GM19023 (cell line): ENCODE results near the gene PICK1.
"Not testable (repeated sequence)": the region's sequence is repeated elsewhere in the genome, so short reads cannot be mapped to it uniquely, and the experiment has no call there.

Experiments used
- ATAC-seq: cut with Tn5 transposase; IDR thresholded peaks from one replicate; pipeline ENCODE4 v1.9.1; 2021; ENCODE audit warnings: mild to moderate bottlenecking, moderate library complexity; ENCODE audit not compliant: unreplicated experiment

PICK1 gene

DNA sequence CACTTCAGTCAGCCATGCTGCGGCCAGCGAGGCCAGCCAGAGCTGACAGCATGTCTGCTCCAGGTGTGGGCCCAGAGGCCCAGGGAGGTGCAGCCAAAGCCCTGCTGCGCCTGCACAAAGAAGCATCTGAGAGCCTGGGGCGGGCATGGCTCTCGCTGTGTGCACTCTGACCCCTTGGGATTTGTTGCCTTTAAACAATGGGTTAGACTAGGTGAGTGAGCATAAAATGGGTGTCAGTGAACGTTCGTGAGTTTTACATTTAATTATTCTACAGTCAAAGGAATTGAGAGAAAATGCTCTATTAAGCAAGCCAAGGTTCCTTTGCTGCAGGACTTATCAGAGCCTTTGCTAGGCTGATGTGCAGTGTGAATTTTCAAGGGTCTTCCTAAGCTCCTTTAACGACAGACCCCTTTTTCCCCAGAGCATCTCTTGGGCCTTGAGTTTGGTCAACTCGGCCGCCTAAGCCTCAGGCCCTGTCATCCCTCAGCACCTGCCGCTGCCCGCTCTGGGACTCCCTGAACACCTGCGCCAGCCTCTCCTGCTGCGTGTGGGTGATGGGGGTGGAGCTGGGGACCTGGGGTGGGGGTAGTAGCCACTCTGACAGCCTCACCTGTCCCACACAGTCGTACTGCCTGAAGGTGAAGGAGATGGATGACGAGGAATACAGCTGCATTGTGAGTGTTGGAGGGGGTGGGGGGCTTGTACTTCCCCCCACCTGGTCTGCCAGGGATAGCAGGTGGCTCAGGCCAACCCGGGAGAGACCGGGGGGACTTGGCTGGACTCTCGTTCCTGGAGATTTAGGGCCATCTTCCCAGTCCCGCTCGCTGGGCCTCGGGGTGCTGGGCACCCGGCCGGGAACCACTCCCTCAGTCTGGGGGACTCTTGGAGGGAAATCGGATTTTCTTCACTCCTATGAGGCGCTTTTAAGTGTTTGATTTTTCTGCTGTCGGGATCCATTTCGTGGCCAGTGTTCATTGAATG, 16.2 kb downstream of the PICK1 start:
- ATAC-seq, result no peak

DNA sequence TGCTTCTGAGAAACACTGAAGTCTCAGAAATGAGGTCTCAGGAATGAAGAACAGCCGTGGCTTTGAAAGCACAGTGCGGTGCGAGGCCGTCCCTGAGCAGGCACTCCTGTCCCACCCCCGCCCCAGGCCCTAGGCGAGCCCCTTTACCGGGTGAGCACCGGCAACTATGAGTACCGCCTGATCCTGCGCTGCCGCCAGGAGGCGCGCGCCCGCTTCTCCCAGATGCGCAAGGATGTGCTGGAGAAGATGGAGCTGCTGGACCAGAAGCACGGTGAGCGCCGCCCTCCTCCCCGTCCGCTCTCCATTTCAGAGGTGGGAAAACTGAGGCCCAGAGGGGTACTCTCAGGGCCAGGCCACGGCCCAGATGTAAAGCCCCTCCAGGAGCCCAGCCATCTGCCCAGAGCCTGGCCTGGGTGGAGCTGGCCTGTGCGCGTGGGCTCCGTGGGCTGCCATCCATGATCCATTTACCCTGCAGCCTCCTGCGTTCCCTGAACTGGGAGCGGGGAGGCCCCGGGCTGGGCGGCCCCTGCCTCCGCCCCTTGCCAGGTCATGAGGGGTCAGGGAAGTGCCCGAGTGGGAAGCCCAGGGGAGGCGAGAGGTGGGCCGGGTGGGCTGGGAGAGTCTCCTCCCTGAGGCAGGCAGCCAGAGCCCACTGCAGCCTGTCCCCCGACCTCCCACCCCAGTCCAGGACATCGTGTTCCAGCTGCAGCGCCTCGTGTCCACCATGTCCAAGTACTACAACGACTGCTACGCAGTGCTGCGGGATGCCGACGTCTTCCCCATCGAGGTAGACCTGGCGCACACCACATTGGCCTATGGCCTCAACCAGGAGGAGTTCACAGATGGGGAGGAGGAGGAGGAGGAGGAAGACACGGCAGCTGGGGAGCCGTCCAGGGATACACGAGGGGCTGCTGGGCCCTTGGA, 17.2 kb downstream of the PICK1 start:
- ATAC-seq, result no peak

DNA sequence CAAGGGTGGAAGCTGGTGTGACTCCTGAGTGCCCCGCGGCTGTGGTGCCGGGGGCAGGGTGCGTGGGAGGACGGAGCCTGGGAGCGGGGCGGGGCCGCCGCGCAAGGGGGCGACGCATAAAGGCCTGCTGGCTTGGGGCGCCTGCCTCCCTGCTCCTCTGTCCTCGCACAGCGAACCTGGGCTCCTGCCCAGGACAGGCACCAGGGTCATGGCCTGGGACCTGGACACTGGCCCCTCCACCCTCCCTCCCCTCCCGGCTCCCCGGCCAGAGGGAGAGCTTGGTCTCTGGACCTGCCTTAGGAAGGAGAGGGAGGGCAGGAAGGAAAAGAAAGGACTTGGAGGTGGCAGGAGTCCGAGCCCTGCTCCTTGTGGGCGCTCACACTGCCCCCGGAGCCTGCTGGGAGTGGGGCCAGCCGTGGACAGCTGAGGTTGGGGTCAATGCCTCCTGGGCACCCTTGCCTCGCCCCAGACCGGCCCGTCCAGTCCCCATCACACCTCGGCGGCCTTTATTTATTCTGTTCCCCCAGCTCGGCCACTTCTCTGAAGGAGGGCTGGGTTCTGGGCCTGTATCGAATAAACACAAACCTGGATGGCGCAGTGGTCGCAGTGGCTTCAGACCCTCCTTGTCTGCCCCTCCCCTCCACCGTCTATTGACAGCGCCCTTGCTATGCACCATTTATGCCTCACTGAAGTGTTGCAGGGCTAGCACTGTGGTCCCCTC, 18.1 kb downstream of the PICK1 start:
- no peak for ATAC-seq

DNA sequence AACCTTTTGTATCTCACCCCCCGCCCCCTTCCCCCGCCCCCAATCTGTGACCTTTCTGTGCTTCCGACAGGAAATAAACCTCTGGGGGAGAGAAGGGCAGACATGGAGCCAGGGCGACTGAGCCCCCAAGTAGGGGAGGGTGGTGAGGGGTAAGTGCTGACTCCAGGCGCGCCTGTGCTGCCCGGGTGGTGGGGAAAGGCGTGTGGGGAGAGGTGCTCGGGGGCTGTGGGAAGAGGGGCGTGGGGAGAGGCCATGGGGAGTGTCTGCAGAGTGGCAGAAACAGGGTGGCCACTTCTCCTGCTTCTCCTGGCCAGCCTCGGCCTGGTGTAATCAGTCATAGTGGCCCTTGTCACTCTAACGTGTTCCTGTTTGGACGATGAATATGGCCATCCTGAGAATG, 18.8 kb downstream of the PICK1 start:
- no peak for ATAC-seq

GRCh38 chr22:38077096-38077495, 19.9 kb downstream of the PICK1 start:
- no peak for ATAC-seq

DNA sequence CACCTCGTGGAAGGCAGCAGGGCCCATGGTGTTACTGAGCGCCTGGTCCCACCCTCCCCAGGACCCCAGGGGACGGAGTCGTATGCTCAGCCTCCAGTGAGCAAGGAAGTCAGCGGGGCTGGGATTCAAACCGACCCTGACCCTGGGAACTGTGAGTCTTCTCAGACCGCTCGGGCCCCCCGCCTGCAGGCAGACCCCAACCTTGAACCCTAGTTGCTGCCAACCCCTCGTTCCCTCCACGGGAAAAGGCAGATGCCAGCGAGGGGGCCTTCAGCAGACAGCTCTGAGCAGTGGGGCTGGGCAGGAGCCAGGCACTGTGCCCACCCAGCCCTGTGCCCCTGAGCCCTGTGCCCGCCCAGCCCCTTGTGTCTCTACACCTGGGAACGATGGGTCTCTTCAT, 20.4 kb downstream of the PICK1 start:
- ATAC-seq, result no peak

- no peak for ATAC-seq
Observed at GRCh38 chr22:38078046-38078840, 21.0 kb downstream of the PICK1 start.

DNA sequence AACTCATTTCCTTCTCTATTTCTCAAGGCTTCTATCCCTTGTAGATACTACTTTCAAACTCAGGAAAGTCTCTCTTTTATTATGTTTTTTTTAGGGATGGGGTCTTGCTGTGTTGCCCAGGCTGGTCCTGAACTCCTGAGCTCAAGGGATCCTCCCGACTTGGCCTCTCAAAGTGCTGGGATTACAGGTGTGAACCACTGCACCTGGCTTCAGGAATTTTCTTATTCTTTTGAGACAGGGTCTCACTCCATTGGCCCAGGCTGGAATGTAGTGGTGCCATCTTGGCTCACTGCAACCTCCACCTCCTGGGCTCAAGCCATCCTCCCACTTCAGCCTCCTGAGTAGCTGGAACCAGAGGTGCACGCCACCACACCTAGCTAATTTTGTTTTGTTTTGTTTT, 22.0 kb downstream of the PICK1 start:
- ATAC-seq, result not testable (repeated sequence)

GRCh38 chr22:38079804-38080203, 22.6 kb downstream of the PICK1 start:
- no peak for ATAC-seq

- no peak for ATAC-seq
Observed at GRCh38 chr22:38080474-38080849, 23.3 kb downstream of the PICK1 start.

DNA sequence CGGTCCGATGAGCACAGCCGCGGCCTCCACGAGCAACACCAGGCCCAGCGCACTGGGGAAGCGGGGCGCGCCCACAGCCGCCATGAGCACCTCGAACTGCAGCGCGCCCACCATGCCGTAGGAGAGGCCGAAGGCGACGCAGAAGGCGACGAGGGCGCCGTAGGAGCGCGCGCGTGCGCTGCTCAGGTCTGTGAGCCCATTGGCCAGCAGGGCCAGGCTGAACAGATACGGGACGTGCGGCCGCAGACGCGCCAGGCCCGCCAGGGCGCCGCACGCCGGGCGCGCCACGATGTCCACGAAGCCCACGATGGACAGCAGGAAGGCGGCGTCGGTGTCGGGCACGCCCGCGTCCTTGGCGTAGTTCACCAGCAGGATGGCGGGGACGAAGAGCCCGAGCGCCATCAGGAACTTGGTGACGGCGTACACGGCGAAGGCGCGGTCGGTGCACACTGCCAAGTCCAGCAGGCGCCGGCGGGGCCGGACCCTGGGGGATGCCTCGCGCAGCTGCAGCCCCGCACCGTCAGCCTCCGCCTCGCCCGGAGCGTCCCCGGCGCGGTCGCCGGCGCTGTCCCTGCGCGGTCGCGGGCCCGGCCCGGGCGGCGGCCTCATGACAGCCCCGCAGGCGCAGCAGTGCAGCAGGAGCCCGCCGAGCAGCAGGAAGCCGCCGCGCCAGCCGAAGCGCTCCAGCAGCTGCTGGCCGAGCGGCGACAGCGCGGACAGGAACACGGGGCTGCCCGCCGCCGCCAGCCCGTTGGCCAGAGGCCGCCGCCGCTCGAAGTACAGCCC, 23.8 kb downstream of the PICK1 start:
- ATAC-seq, result no peak

DNA sequence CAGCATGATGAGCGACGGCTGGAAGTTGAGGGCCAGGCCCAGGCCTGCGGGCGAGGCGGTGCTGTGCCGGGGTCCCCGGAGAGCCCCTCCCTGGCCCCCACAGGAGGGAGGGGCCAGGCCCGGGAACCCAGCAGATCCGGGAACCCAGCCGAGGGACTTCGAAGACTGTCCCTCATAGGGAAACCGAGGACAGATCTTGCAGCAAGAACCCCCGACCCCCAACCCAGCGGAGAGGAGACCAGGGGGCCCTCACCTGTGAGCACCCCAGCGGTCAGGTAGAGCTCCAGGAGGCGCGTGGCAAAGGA, 24.4 kb downstream of the PICK1 start:
- ATAC-seq, result no peak

DNA sequence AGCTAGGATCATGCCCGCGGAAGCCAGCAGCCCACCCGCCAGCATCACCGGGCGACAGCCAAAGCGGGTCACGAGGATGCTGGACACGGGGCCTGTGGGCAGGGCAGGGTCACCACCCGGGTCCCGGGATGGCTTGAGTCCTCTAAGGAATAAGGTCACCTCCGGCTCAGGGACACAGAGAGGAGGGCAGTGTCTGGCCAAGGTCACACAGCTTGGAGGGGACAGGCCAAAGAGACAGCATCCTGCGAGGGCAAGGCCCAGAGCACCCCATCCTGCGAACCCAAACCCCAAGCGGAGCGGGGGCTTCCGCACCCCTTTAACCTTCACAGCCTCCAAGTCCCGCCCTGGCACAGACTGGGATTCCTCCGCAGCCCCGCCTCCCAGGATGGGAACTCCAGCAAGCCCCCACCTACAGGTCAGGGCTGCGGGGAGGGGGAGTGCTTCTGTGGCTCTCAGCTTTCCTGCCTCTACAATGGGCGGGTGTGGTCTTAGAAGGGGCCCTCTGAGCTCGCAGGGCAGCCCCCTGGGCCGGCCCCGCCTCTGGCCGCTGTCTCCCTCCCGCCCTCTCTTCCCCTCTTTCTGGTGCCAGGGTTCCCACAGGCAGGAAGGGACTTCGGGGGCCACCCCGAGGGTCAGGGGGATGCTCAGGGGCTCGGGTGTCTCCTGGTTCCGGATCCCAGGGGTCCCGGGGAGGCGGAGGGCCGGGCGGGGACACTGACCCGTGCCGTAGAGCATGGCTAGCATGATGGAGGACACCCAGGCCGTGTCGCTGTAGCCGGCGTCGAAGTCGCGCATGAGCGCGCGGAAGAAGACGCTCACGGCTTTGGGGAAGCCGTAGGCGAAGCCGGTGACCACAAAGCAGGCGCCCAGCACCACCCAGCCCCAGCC, 25.0 kb downstream of the PICK1 start:
- ATAC-seq, result no peak

DNA sequence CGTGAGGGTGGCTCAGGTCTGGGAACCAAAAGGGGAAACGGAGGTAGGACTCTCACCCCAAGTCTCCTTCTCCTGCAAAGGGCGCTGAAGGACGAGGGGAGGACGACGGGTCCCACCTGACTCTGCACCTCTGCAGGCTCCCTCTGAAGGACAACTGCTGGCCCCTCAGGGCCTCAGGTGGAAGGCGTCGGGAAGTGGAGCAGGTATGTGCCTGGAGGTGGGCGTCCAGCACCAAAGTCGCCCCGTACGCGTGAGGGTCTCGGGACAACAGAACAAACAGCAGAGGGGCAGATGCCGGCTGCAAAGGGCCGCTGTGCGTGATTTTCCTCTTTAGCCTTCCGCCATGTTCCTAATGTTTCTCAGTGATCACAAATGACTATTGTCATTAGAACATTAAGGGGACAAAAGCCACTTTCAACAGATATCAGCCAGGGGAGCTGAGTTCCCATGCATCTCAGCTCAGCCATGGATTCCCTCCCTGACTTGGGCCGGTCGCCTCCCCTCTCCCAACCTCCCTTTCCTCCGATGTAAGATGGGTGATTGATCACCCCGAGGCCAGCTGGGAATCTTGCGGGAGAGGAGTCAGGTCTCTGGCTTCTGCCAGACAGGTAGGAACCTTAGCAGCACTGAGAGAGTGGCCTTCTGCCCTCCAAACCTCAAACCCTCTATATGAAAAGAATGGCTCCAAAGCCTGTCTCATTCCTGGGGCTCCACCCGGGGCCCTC, 25.9 kb downstream of the PICK1 start:
- ATAC-seq, result no peak

- ATAC-seq, result no peak
Observed at GRCh38 chr22:38083931-38084631, 26.9 kb downstream of the PICK1 start, which contains the start of gene SLC16A8. Gene SLC16A8, minus strand, starts transcription at chr22:38084184. Its CDS starts 1,311 bp downstream, at chr22:38082873.

- ATAC-seq, result no peak
Observed at GRCh38 chr22:38085056-38085455, 27.9 kb downstream of the PICK1 start.

DNA sequence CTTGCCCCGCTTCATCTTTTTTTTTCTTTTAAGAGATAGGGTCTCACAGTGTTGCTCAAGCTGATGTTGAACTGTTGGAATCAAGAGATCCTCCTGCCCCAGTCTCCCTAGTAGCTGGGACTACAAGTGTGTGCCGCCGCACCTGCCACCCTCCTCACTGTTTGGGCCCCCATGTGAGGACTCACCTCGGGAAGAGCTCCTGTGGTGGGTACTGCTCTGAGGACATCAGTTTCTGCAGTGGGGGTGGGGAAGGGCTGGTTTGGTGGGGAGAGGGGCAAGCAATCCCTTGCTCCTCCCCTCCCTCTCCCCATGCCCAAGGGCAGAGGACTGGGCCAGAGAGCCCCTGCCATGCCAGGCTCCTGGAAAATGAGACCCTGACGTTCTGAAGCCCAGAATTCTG, 28.3 kb downstream of the PICK1 start:
- ATAC-seq, result no peak
